Endothelial cell of umbilical vein (primary cell): ENCODE data around the gene PGD. TPM values are rescaled to one million over a fixed set of nuclear protein-coding genes. Genes with fewer than 3 reads are reported as not detected.

ENCODE experiments used
- BruUV-seq: library from RNA; stranded (reverse); fragments of 400-500 nt; replicated peaks from 2 replicates; lab custom pipeline; 2021; lab: Mats Ljungman, UMichigan
- CTCF ChIA-PET: fragments of 300-600, 350-600 bp; sonication (Branson Sonifier 250); formaldehyde crosslinking; loops from one replicate; lab custom pipeline; 2021; ENCODE audit warnings: antibody characterized with exemption, inconsistent platforms; lab: Charles Lee
- POLR2A ChIA-PET: fragments of 300-600, 350-600 bp; sonication (Branson Sonifier 250); formaldehyde crosslinking; loops from one replicate; lab custom pipeline; 2021; ENCODE audit warnings: antibody characterized with exemption, inconsistent platforms; lab: Charles Lee
- DNase-seq: peaks from one replicate; pipeline ENCODE4 v3.0.0-alpha.2; 2011; ENCODE audit warnings: low read depth, low spot score
- FAIRE-seq: peaks from 2 replicates; lab custom pipeline; 2011; peaks lifted over from hg19 to GRCh38; lab: Jason Lieb, UNC
- H2AFZ ChIP-seq: 2 replicates; pipeline ENCODE4 v1.6.0; 2012; ENCODE audit warnings: low read depth, low read length, control low read depth, inconsistent platforms
- H3K27ac ChIP-seq: 2 replicates; pipeline ENCODE4 v1.5.1; 2011; ENCODE audit warnings: low read depth, mild to moderate bottlenecking, control low read depth, low read length, moderate library complexity; ENCODE audit not compliant: insufficient read depth
- H3K27me3 ChIP-seq, 2 experiments: 2 replicates each; pipeline versions ENCODE4 v1.6.0 to v1.6.1; 2011; ENCODE audit warnings: low read length in 2 of 2, mixed read lengths in 1 of 2; ENCODE audit not compliant: control insufficient read depth in 2 of 2, insufficient read depth in 2 of 2
- H3K36me3 ChIP-seq, 2 experiments: 2 replicates in 1 of 2; 3 replicates in 1 of 2; pipeline ENCODE4 v1.5.1; 2011; ENCODE audit warnings: low read length in 2 of 2, mild to moderate bottlenecking in 1 of 2, moderate library complexity in 1 of 2; ENCODE audit not compliant: control insufficient read depth in 2 of 2, insufficient read depth in 2 of 2; ENCODE audit errors: extremely low read depth in 1 of 2
- H3K4me1 ChIP-seq: 3 replicates; pipeline ENCODE4 v1.5.1; 2011; ENCODE audit warnings: mild to moderate bottlenecking, low read length; ENCODE audit not compliant: control insufficient read depth, insufficient read depth; ENCODE audit errors: extremely low read depth
- H3K4me2 ChIP-seq: 2 replicates; pipeline ENCODE4 v1.6.1; 2011; ENCODE audit warnings: low read length, control low read depth, mixed read lengths; ENCODE audit not compliant: insufficient read depth
- H3K4me3 ChIP-seq, 3 experiments: fragments of 200-600 bp in 1 of 3; sonication (generic), shearing (Covaris generic) in 1 of 3; replicated peaks in 1 of 3; 2 replicates each; pipeline ENCODE4 v1.5.1; 2011 to 2016; ENCODE audit warnings: control low read depth in 3 of 3, low read length in 3 of 3, mild to moderate bottlenecking in 2 of 3, inconsistent platforms in 1 of 3, low read depth in 1 of 3, moderate library complexity in 1 of 3; ENCODE audit not compliant: insufficient read depth in 1 of 3
- H3K79me2 ChIP-seq: 2 replicates; pipeline ENCODE4 v1.6.0; 2012; ENCODE audit warnings: low read length, inconsistent platforms; ENCODE audit not compliant: control insufficient read depth, insufficient read depth
- H3K9ac ChIP-seq: replicated peaks from 2 replicates; pipeline ENCODE3; 2011; ENCODE audit warnings: low read length, control low read depth; ENCODE audit not compliant: insufficient read depth; ENCODE audit errors: extremely low read depth
- H3K9me1 ChIP-seq: replicated peaks from 3 replicates; pipeline ENCODE4 v1.6.0; 2011; ENCODE audit warnings: mild to moderate bottlenecking, low read length; ENCODE audit not compliant: control insufficient read depth, insufficient read depth; ENCODE audit errors: extremely low read depth
- H3K9me3 ChIP-seq: replicated peaks from 2 replicates; pipeline ENCODE4 v1.5.1; 2012; ENCODE audit warnings: low read length, inconsistent platforms; ENCODE audit not compliant: control insufficient read depth, insufficient read depth
- H4K20me1 ChIP-seq: replicated peaks from 2 replicates; pipeline ENCODE3; 2011; ENCODE audit warnings: mild to moderate bottlenecking, low read length; ENCODE audit not compliant: control insufficient read depth, insufficient read depth; ENCODE audit errors: extremely low read depth
- FOS ChIP-seq: IDR thresholded peaks from 2 replicates; pipeline ENCODE4 v1.6.1; 2011; ENCODE audit warnings: mild to moderate bottlenecking, low read length, moderate library complexity, borderline replicate concordance; ENCODE audit not compliant: insufficient read depth
- JUN ChIP-seq: IDR thresholded peaks from 2 replicates; pipeline ENCODE4 v1.6.1; 2011; ENCODE audit warnings: borderline replicate concordance, low read depth; ENCODE audit not compliant: insufficient read length, insufficient read depth
- POLR2A ChIP-seq: IDR thresholded peaks from 2 replicates; pipeline ENCODE4 v1.6.1; 2012; ENCODE audit warnings: low read depth, mild to moderate bottlenecking, control low read depth, low read length
- dilution Hi-C: fragments of 300-500 bp; cut with MboI; formaldehyde crosslinking; loops from one replicate; pipeline ENCODE4 v1.15.0; 2019; ENCODE audit warnings: low sequenced_read_pairs; ENCODE audit not compliant: extremely low pct_ligation_motif_present
- intact Hi-C: fragments of 100-400 bp; cut with micrococcal nuclease; formaldehyde crosslinking; loops from one replicate; pipeline ENCODE4 v1.10.0; 2022
- polyA plus RNA-seq, 4 experiments: library from polyadenylated mRNA; depleted of rRNA in 3 of 4; stranded (reverse) in 3 of 4; unstranded in 1 of 4; fragments of >200 nt; gene quantifications; 2 replicates each; pipeline versions ENCODE4 v1.2.1 to v1.2.3, GENCODE V29; 2011 to 2012; ENCODE audit warnings: missing spikeins in 1 of 4
- total RNA-seq: library from RNA; stranded (reverse); gene quantifications from 2 replicates; pipeline ENCODE4 v1.2.3, GENCODE V29; 2021

The PGD gene
- total and polyA plus RNA-seq, 2 donors (not counting 3 experiments of a cell fraction or from before 2014, with no cell fraction given), result 196 to 303 TPM

- Histone ChIP-seq H3K4me1 (peaks cover 38% of the 10 kb centered on the region), H3K4me2 (peak overlapping the region; percentile 88), H2AFZ (no peak overlapping the region), H3K9me1 (no peaks in the 10 kb centered on the region), H3K9ac (no peak overlapping the region), H3K4me3 (no peak overlapping the region), H3K27me3 (no peaks in the 10 kb centered on the region), H4K20me1 (no peaks in the 10 kb centered on the region), H3K36me3 (peaks cover 10 to 14% of the 10 kb centered on the region in 2 experiments), H3K9me3 (no peaks in the 10 kb centered on the region), H3K79me2 (peaks cover 40% of the 10 kb centered on the region), H3K27ac (no peak overlapping the region)
- intact Hi-C loops, result no loop called here
- CTCF ChIA-PET, result interaction anchor here (1.1 to 3.3 kb wide), 3 partner anchors 14 to 94 kb away, joined by 3 to 21 read pairs (median 4); no protein-coding TSS in a partner anchor
- FAIRE-seq (no peak), DNase-seq (no peak)
- POLR2A ChIA-PET, result interaction anchor here (0.6 kb wide), 2 partner anchors 19 to 25 kb away, joined by 3 to 8 read pairs; no protein-coding TSS in a partner anchor
- TF ChIP-seq FOS (no peak), POLR2A (no peak), JUN (no peak)
- dilution Hi-C loops, result no loop called here
- BruUV-seq, result no TSS peak
Observed at GRCh38 chr1:10401281-10401680, 2.4 kb downstream of the PGD start.

- dilution Hi-C loops (no loop called here), intact Hi-C loops (no loop called here)
- Histone ChIP-seq H3K27ac (peak overlapping the region; percentile 64), H3K4me2 (no peak overlapping the region), H3K9me1 (no peaks in the 10 kb centered on the region), H2AFZ (no peak overlapping the region), H4K20me1 (no peaks in the 10 kb centered on the region), H3K4me1 (peaks cover 38% of the 10 kb centered on the region), H3K27me3 (no peaks in the 10 kb centered on the region), H3K36me3 (peaks cover 21 to 24% of the 10 kb centered on the region in 2 experiments), H3K79me2 (peaks cover 43% of the 10 kb centered on the region), H3K9me3 (no peaks in the 10 kb centered on the region), H3K9ac (no peak overlapping the region), H3K4me3 (no peak overlapping the region)
- ChIA-PET POLR2A (interaction anchor here (0.9 to 1.3 kb wide), 2 partner anchors 12 to 14 kb away, joined by 3 to 5 read pairs; no protein-coding TSS in a partner anchor), CTCF (interaction anchor here (1.3 to 3.3 kb wide), 2 partner anchors 13 to 25 kb away, joined by 7 to 21 read pairs; no protein-coding TSS in a partner anchor)
- DNase-seq, result no peak
- FAIRE-seq, result no peak
- no peak for TF ChIP-seq JUN
- TSS peak; percentile 36 for BruUV-seq
Observed at GRCh38 chr1:10402729-10403274, 3.9 kb downstream of the PGD start.
